B cell (primary cell): Measurements from ENCODE around the gene KARS1. TPM values are rescaled to one million over a fixed set of nuclear protein-coding genes. Genes with fewer than 3 reads are reported as not detected.

ENCODE experiments used
- ATAC-seq: fragments of 200-7000 bp; cut with Tn5 transposase; one replicate; pipeline ENCODE4 v1.10.0; 2021; ENCODE audit warnings: low read depth, mild to moderate bottlenecking, moderate number of reproducible peaks, moderate library complexity
- CTCF ChIA-PET: fragments of 350-600 bp; sonication (Branson Sonifier 250); formaldehyde crosslinking; loops from one replicate; lab custom pipeline; 2021; ENCODE audit warnings: antibody characterized with exemption, inconsistent platforms; lab: Charles Lee
- POLR2A ChIA-PET: fragments of 350-600 bp; sonication (Branson Sonifier 250); formaldehyde crosslinking; loops from one replicate; lab custom pipeline; 2021; ENCODE audit warnings: antibody characterized with exemption; lab: Charles Lee
- DNase-seq: peaks from one replicate; pipeline ENCODE4 v3.0.0; 2013
- H2AFZ ChIP-seq: 2 replicates; pipeline ENCODE4 v1.6.1; 2012; ENCODE audit warnings: mild to moderate bottlenecking, low read depth, low read length; ENCODE audit not compliant: insufficient read depth, poor library complexity, severe bottlenecking
- H3K27ac ChIP-seq, 2 donors: 1 replicate in 1 of 2; 2 replicates in 1 of 2; pipeline ENCODE4 v1.5.1; 2012 to 2013; ENCODE audit warnings: low read length in 2 of 2, mild to moderate bottlenecking in 2 of 2, moderate library complexity in 1 of 2
- H3K27me3 ChIP-seq, 4 experiments: fragments of 200-600 bp in 1 of 4; sonication (generic) in 1 of 4; replicated peaks in 1 of 4; 1 replicate in 2 of 4; 2 replicates in 2 of 4; pipeline versions ENCODE4 v1.6.1 to v1.7.0; 2013 to 2016; ENCODE audit warnings: low read length in 3 of 4, mild to moderate bottlenecking in 2 of 4, mixed read lengths in 1 of 4, moderate library complexity in 1 of 4; ENCODE audit not compliant: insufficient read depth in 4 of 4, control insufficient read depth in 3 of 4; ENCODE audit errors: control extremely low read depth in 1 of 4
- H3K36me3 ChIP-seq, 2 experiments: replicated peaks in 1 of 2; 1 replicate in 1 of 2; 2 replicates in 1 of 2; pipeline versions ENCODE4 v1.6.1 to v1.7.1; 2013; ENCODE audit warnings: low read length in 1 of 2; ENCODE audit not compliant: insufficient read depth in 2 of 2, control insufficient read depth in 1 of 2; ENCODE audit errors: control extremely low read depth in 1 of 2, extremely low read depth in 1 of 2
- H3K4me1 ChIP-seq, 2 donors: fragments of 200-600 bp in 1 of 2; sonication (generic) in 1 of 2; 1 replicate in 1 of 2; 2 replicates in 1 of 2; pipeline versions ENCODE4 v1.5.1 to v1.6.1; 2013 to 2017; ENCODE audit warnings: low read length in 2 of 2; ENCODE audit not compliant: control insufficient read depth in 2 of 2, insufficient read depth in 2 of 2
- H3K4me2 ChIP-seq: replicated peaks from 2 replicates; pipeline ENCODE3; 2012; ENCODE audit warnings: mild to moderate bottlenecking, low read depth, low read length; ENCODE audit not compliant: poor library complexity, severe bottlenecking
- H3K4me3 ChIP-seq, 5 experiments: fragments of 200-600 bp in 1 of 5; sonication (generic) in 1 of 5; 1 replicate in 3 of 5; 2 replicates in 2 of 5; pipeline versions ENCODE4 v1.5.1 to v1.7.0; 2011 to 2016; ENCODE audit warnings: low read length in 4 of 5, mild to moderate bottlenecking in 4 of 5, low read depth in 2 of 5, control low read depth in 1 of 5, moderate library complexity in 1 of 5; ENCODE audit not compliant: insufficient read depth in 1 of 5; ENCODE audit errors: control extremely low read depth in 1 of 5, extremely low read depth in 1 of 5
- H3K79me2 ChIP-seq: fragments of 200-600 bp; sonication (generic); one replicate; pipeline ENCODE4 v1.6.0; 2016; ENCODE audit warnings: low read length; ENCODE audit not compliant: control insufficient read depth, insufficient read depth
- H3K9ac ChIP-seq: fragments of 200-600 bp; sonication (generic); 2 replicates; pipeline ENCODE4 v1.6.1; 2017; ENCODE audit warnings: mild to moderate bottlenecking, low read length, moderate library complexity
- H3K9me3 ChIP-seq, 3 donors: one replicate each; pipeline versions ENCODE4 v1.6.1 to v1.7.1; 2013; ENCODE audit warnings: low read length in 2 of 3; ENCODE audit not compliant: control insufficient read depth in 2 of 3, insufficient read depth in 1 of 3; ENCODE audit errors: control extremely low read depth in 1 of 3
- H4K20me1 ChIP-seq: 2 replicates; pipeline ENCODE4 v1.6.0; 2012; ENCODE audit warnings: mild to moderate bottlenecking, low read length; ENCODE audit not compliant: insufficient read depth, control insufficient read depth, poor library complexity, severe bottlenecking
- H3K27ac Mint-ChIP-seq: one replicate; pipeline ENCODE4 v1.8.0; 2021; ENCODE audit warnings: mixed read lengths
- H3K27me3 Mint-ChIP-seq: one replicate; pipeline ENCODE4 v1.8.0; 2021; ENCODE audit warnings: mixed read lengths
- H3K4me1 Mint-ChIP-seq: one replicate; pipeline ENCODE4 v1.8.0; 2021; ENCODE audit warnings: mixed read lengths
- H3K4me3 Mint-ChIP-seq: one replicate; pipeline ENCODE4 v1.8.0; 2021; ENCODE audit warnings: mixed read lengths
- H3K9me3 Mint-ChIP-seq: one replicate; pipeline ENCODE4 v1.8.0; 2022; ENCODE audit warnings: mixed read lengths; ENCODE audit not compliant: insufficient read depth
- EZH2 ChIP-seq: IDR thresholded peaks from 2 replicates; pipeline ENCODE4 v1.6.1; 2012; ENCODE audit warnings: borderline replicate concordance, low read depth, mild to moderate bottlenecking, moderate library complexity, low read length; ENCODE audit not compliant: insufficient read depth, poor library complexity, severe bottlenecking
- WGBS: methylation state at CpG from one replicate; pipeline ENCODE4 v1.1.5; 2013; ENCODE audit warnings: missing lambda C conversion rate; ENCODE audit not compliant: insufficient coverage; 5-methylcytosine and 5-hydroxymethylcytosine counted together
- intact Hi-C: fragments of 100-400 bp; cut with micrococcal nuclease; formaldehyde crosslinking; loops from one replicate; pipeline ENCODE4 v1.10.0; 2022
- polyA plus RNA-seq: library from polyadenylated mRNA; depleted of rRNA; stranded (reverse); fragments of >200 nt; gene quantifications from 2 replicates; pipeline ENCODE4 v1.2.3, GENCODE V29; 2012
- total RNA-seq, 2 donors: library from RNA; stranded (reverse); fragments of 120-200 nt in 1 of 2; gene quantifications; 1 replicate in 1 of 2; 2 replicates in 1 of 2; pipeline versions ENCODE4 v1.2.3 to v1.2.4, GENCODE V29; 2013 to 2022
- TF ChIP-seq, protein P1 (sequence below): fragments of 200-600 bp; IDR thresholded peaks from one replicate; pipeline ENCODE4 v1.8.0; 2022; ENCODE audit warnings: antibody characterized with exemption, mild to moderate bottlenecking

KARS1 gene
- total and polyA plus RNA-seq, 2 donors (not counting 1 experiment from before 2014, with no cell fraction given), result 70.7 to 114 TPM

DNA sequence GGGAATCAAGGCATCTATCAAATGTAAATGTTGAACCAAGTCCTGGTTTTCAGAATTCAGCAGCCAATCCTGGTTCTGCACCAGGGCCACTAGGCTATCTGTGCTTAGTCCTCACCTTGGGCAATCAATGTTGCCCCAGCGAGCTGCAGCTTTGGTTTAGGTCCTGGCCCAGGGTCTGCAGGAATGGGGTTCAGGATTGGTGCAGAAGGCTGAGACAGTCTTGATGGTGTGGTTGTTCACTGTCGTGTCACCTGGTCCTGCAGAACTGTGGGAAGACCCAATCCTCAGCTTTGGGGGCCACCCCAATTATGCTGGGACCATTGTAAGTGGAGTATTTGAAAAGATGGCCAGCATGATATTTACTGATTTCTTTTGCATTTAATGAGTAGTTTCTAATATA is 10.7 kb upstream of the KARS1 start:
- peaks cover 57% of the 10 kb centered on the region for H4K20me1 ChIP-seq
- Mint-ChIP-seq H3K4me1 (peaks cover 14% of the 10 kb centered on the region), H3K27me3 (no peaks in the 10 kb centered on the region), H3K27ac (no peak overlapping the region), H3K4me3 (no peak overlapping the region), H3K9me3 (no peaks in the 10 kb centered on the region)
- H3K9ac ChIP-seq, result no peak overlapping the region
- no peak for TF ChIP-seq EZH2
- TF ChIP-seq, protein P1, sequence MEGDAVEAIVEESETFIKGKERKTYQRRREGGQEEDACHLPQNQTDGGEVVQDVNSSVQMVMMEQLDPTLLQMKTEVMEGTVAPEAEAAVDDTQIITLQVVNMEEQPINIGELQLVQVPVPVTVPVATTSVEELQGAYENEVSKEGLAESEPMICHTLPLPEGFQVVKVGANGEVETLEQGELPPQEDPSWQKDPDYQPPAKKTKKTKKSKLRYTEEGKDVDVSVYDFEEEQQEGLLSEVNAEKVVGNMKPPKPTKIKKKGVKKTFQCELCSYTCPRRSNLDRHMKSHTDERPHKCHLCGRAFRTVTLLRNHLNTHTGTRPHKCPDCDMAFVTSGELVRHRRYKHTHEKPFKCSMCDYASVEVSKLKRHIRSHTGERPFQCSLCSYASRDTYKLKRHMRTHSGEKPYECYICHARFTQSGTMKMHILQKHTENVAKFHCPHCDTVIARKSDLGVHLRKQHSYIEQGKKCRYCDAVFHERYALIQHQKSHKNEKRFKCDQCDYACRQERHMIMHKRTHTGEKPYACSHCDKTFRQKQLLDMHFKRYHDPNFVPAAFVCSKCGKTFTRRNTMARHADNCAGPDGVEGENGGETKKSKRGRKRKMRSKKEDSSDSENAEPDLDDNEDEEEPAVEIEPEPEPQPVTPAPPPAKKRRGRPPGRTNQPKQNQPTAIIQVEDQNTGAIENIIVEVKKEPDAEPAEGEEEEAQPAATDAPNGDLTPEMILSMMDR, result no peak
- H3K79me2 ChIP-seq, result peaks cover 34% of the 10 kb centered on the region
- H3K4me3 ChIP-seq, result no peak overlapping the region
- no peak for ATAC-seq
- no peak overlapping the region for H2AFZ ChIP-seq
- H3K27me3 ChIP-seq, result no peaks in the 10 kb centered on the region
- no peak for DNase-seq
- peaks cover 4 to 8% of the 10 kb centered on the region in 2 donors for H3K4me1 ChIP-seq
- no peak overlapping the region for H3K4me2 ChIP-seq
- POLR2A ChIA-PET, result no interaction called here
- intact Hi-C loops, result no loop called here
- H3K36me3 ChIP-seq, result peaks cover 0 to 67% of the 10 kb centered on the region in 2 experiments
- no peak overlapping the region for H3K27ac ChIP-seq
- CTCF ChIA-PET, result no interaction called here
- WGBS, result 94% methylated on average over 2 of the region's 2 CpGs
- H3K9me3 ChIP-seq, result no peaks in the 10 kb centered on the region

- WGBS, result no CpG with 5 or more reads among the region's 1 CpG
- DNase-seq (no peak), ATAC-seq (no peak)
- H3K79me2 ChIP-seq, result peaks cover 77% of the 10 kb centered on the region
- no peak overlapping the region for H2AFZ ChIP-seq
- H3K9ac ChIP-seq, result no peak overlapping the region
- peak overlapping the region in 1 of 2 donors; percentile 40 for H3K27ac ChIP-seq
- TF ChIP-seq, protein P1, result no peak
- H3K36me3 ChIP-seq, result peaks cover 0 to 45% of the 10 kb centered on the region in 2 experiments
- ChIA-PET POLR2A (no interaction called here), CTCF (no interaction called here)
- Mint-ChIP-seq H3K27ac (no peak overlapping the region), H3K27me3 (no peaks in the 10 kb centered on the region), H3K4me3 (peak overlapping the region; percentile 40), H3K9me3 (no peaks in the 10 kb centered on the region), H3K4me1 (peaks cover 47% of the 10 kb centered on the region)
- intact Hi-C loops, result no loop called here
- H3K4me3 ChIP-seq, result no peak overlapping the region
- H3K4me2 ChIP-seq, result no peak overlapping the region
- no peaks in the 10 kb centered on the region for H3K9me3 ChIP-seq
- peaks cover 62% of the 10 kb centered on the region for H4K20me1 ChIP-seq
- peaks cover 38 to 39% of the 10 kb centered on the region in 2 donors for H3K4me1 ChIP-seq
- H3K27me3 ChIP-seq, result no peaks in the 10 kb centered on the region
These were observed 6.5 kb upstream of the KARS1 start for GRCh38 chr16:75653922-75654321.
